GM21737 (cell line): ENCODE data around the gene FARP1.
"Not testable (repeated sequence)": the region's sequence is repeated elsewhere in the genome, so short reads cannot be mapped to it uniquely, and the experiment has no call there.

Experiments used
- ATAC-seq: cut with Tn5 transposase; IDR thresholded peaks from one replicate; pipeline ENCODE4 v1.9.1; 2021; ENCODE audit warnings: mild to moderate bottlenecking, moderate library complexity; ENCODE audit not compliant: unreplicated experiment

FARP1 gene

DNA sequence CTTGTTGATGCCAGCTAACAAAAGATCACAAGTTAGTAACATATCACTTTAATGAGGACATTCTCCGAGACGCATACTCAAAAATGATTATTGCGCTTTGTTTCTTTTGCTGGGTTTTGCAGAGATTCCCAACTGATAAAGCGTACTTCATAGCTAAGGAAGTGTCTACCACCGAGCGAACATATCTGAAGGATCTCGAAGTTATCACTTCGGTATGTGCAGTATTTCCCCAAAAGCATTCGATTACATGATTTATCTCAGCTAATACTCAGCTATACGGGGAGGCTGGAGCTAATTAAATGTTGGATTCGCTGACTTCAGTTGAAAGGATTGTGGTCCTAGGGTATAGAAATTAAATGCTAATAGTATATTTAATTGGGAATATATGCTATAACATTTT, 267.7 kb downstream of the FARP1 start:
- no peak for ATAC-seq

- no peak for ATAC-seq
Observed at GRCh38 chr13:98411013-98411412, 268.1 kb downstream of the FARP1 start.

GRCh38 chr13:98411617-98412265, 268.8 kb downstream of the FARP1 start:
- no peak for ATAC-seq

DNA sequence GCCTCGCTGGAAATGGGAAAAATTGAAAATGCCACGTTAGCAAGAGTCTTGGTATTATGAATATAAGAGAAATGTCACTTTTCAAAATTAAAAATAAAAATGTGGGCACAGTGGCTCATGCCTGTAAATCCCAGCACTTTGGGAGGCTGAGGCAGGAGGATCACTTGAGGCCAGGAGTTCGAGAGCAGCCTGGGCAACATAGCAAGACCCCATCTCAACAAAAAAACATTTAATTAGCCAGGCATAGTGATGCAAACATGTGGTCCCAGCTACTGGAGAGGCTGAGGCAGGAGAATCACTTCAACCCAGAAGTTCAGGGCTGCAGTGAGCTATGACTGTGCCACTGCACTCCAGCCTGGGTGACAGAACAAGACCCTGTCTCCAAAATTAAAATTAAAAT, 270.4 kb downstream of the FARP1 start:
- ATAC-seq: not testable (repeated sequence)

GRCh38 chr13:98413796-98414195, 270.9 kb downstream of the FARP1 start:
- no peak for ATAC-seq

DNA sequence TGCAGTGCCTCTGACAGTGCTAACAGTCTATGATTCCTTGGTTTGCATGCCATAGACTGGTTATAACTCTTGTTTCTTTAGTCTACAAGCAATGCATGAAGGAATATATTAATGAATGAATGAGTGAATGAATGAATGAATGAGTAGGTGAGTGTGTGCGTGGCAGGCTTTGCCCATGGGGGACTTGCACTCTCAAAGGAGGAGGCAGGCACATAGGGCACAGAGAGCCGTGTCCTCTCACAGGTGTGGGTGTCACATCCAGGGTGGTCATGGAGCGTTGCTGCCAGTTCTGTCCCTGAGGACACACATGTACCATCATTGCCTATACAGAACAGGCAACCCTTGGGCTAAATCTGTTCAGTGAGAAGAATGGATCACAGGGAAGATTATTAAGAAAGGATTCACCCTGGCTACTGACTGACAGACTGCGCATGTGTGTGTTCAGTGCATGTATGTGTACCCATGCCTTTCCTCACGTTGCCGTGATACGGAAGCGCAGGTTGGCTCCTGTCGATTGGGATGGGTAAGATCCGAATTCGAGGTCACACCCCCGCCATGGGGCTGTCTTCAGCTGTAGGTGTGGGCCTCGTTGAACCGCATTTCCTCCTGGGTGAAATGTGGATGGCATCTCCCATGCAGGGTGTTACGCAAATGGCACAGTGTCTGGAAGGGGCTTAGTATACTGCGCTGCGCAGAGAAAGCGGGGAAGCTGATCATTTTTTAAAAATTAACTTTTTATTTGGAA, 272.6 kb downstream of the FARP1 start:
- ATAC-seq: no peak

- ATAC-seq: no peak
Observed at GRCh38 chr13:98416408-98416807, 273.5 kb downstream of the FARP1 start.

DNA sequence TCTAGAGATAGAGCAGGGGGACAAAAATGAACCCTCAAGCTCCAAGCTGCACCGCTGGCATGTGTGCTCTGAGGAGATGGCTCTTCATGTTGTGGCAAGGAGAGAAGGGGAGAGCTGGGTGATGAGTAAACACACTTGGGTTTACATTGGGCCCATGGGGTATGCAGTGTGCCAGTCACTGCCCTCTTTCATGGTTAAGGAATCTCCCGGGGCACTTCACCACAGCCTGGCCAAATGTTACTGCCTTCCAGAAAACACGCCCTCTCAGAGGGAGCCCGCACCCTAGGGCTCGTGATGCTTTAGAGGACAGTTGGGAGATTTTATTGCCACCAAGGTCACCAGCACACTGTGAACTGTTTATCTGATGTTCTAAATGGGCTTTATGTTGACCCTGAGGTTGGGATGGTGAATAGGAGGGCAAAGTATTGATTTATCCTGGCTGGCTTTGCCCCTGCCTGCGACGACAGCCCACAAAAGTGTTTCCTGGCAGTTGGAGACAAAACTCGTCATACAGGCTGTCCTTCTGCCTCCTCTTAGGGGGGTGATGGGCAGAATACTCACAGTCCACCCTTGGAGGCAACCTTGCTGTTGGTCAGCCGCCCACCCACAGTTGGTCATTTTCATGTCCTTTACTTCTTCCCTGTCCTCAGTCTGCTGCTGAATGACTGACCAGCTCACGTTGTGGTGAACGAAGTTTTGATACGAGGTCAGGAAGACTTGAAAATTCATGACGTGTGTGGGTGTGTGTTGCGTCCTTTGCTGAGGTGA, 277.1 kb downstream of the FARP1 start:
- no peak for ATAC-seq

- ATAC-seq: no peak
Observed at GRCh38 chr13:98420554-98421175, 277.8 kb downstream of the FARP1 start.

DNA sequence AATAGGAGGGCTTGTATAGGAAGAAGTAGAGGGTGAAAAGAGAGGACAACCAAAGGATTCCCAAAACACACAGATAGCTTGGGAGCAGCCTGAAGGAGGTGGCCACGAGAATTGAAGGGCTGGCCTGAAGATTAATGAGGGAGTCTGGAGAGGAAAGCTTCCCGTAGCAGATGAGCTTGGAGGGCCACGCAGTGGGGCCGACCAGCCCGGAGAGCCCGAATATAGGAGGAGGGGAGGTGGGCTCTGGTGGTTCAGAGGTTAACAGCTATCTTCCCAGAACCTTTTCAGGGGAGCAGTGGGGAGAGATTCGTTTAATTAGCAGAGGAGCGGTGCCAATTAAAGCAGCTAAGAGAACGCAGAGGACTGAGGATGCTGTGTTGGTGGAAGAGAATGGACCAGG, 279.2 kb downstream of the FARP1 start:
- ATAC-seq: no peak

DNA sequence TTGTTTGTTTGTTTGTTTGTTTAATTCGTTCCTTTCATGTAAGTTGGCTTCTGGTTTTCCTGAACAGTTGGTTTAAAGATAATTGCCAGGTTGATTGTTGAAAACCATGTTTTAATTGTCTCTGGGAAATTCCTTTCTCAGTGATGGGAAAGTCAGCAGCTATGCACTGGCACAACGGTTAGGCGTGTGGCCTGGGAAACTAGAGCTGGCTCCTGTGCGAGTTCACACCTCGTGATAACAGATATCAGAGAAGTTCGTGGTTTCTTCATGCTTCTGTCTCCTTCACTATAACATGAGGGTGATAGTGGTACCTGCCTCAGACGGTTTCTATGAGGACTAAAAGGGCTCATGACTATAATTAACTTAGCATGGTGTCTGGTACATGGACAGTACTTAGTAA, 280.5 kb downstream of the FARP1 start:
- ATAC-seq: no peak

DNA sequence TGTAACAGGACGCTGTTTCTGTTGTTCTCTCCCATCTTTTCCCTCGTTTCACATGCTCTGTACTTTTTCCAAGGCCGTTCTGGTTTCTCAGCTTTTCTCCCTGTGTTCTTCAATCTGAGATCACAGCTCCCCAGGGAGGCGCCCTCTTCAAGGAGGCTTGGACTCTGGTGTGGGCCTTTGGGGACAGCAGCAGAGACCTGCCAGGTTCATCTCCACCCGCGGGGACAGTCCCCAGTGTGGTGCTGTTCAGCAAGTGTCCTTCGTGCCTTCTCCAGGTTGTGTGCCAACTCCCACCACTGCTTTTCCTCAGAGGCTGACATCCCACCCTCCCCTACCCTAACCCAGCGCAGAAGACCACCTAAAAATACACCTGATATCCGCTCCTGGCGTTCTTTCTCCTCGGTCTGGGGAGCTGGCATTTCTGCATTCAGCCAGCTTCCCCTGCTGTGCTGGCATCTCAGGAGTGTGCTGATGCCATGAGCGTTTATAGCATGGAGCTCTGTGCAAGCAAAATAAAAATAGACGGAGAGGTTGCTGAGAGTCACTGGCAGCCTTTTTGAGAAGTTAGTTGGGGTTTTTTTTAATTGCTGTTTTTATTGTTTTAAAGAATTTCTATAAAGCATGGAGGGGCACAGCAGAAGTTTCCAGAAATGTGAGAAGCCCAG, 284.6 kb downstream of the FARP1 start:
- ATAC-seq: no peak

- no peak for ATAC-seq
Observed at GRCh38 chr13:98428256-98428966, 285.5 kb downstream of the FARP1 start.

DNA sequence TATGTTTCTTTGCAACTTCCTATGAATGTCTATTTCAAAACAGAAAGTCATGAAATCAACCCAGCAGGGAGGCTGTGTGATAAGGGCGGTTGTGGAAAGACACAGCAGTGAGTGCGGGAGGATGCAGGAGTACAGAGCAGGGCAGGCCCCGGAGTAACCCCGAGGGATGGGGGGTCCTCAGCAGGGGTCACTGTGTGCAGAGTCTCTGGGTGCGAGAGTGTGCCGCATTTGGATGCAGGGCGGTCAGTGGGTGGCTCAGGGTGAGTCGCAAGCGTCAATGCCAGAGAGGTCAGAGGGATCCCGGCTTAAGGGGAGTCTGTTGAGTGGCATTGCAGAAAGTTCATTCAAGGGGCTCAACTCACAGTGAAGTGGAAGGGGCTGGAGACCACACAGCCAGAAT, 286.2 kb downstream of the FARP1 start:
- ATAC-seq: no peak

GRCh38 chr13:98429531-98429930, 286.6 kb downstream of the FARP1 start:
- no peak for ATAC-seq

DNA sequence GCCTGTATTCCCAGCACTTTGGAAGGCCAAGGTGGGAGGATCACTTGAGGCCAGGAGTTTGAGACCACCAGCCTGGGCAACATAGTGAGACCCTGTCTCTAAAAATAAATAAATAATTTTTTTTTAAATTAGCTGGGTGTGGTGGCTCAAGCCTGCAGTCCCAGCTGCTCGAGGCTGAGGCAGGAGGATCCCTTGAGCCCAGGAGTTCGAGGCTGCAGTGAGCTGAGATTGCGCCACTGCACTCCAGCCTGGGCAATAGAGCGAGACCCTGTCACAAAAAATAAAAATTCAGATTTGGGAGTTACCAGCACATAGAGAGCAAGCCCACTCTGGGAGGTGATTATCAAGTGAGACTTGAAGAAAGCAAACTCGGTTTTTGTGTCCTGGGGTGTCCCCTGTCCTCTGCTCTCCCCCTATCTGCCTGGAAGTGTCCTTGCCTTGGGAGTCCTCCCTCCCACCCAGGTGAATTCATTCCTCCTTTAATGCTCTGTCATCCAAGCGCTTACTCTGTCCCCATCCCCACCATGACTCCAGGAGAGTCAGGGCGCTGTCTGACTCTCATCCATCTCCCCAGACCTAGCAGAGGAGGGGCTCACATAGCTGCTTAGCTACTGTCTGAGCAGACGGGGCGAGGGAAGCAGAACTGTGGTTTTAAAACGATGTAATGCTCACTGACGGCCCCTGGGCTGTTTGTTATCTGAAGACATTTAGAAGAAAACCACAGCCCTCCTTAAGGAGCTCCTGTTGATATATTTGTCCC, 287.3 kb downstream of the FARP1 start:
- ATAC-seq: no peak

DNA sequence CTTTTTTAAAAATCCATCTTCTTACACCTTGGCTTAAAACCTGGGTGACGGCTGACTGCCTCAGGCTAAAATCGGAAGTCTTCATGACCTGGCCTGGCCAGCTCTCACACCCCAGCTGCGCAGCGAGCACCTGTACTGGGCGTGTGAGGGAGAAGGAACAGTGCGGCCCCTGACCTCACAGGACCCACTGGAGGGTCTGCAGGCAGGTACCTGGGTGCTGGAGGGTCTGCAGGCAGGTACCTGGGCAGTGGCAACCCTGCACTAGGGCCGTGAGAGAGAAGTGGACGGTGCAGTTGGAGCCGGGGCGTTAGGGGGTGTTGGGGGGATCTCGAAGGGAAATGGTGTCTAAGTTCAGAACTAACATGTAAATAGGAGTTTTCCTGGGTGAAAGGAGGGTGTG, 289.7 kb downstream of the FARP1 start:
- no peak for ATAC-seq

- ATAC-seq: no peak
Observed at GRCh38 chr13:98433654-98434053, 290.8 kb downstream of the FARP1 start.

DNA sequence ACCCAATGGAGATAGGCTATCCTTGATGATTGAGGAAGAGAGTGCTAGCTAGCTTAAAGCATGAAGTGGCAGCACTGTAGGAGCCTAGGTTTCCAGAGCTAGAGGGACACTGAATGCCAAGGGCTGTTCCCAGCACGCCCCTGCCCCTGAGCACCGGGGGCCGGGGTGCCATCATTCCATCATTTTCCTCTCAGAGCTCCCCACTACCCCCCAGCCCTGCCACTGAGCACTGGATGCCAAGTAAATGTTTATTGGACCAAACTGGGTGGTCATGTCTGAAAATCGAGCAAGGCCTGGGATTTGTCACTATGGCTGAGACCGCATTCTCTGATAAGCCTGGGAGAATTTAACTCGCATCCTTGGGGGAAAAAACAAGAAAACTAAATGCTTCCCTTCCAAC, 291.2 kb downstream of the FARP1 start:
- no peak for ATAC-seq

DNA sequence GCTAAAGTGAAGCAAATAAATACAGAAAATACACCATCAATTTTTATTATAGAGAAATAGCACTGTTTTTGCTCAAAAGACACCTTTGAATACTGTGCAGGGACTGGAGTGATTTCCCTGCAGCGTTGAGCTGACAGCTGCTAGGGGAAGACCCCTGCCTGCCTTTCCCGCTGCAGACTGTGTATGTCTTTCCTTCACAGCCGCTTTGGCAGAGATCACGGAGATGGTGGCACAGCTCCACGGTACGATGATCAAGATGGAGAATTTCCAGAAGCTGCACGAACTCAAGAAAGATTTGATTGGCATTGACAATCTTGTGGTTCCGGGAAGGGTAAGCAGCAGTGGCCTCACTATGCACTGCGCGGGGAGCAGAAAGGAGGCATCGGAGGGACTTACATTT, 292.5 kb downstream of the FARP1 start:
- ATAC-seq: no peak
